ENCODE results near the gene DNAJC4. TPM values are rescaled to one million over a fixed set of nuclear protein-coding genes. Genes with fewer than 3 reads are reported as not detected.

The DNAJC4 gene
- total and polyA plus RNA-seq, 4 donors = 15.0 to 97.9 (median 26.8) TPM

GRCh38 chr11:64216879-64217278 lies 13.5 kb upstream of the DNAJC4 start:
- H3K27ac ChIP-seq (ENCODE audit: low read depth in 1 of 2, low read length in 2 of 2) = no peak overlapping the region
- intact Hi-C loops (cut with DNase I) = no loop called here
- no peaks in the 10 kb centered on the region for H3K36me3 ChIP-seq (ENCODE audit: control insufficient read depth in 1 of 2, insufficient read depth in 2 of 2, low read length in 1 of 2)
- no peaks in the 10 kb centered on the region for H3K4me1 ChIP-seq (ENCODE audit: control insufficient read depth in 1 of 2, insufficient read depth in 2 of 2, low read length in 2 of 2)
- no peak overlapping the region for H3K4me3 ChIP-seq (ENCODE audit: low read length in 2 of 2)
- H3K9me3 ChIP-seq (ENCODE audit: control insufficient read depth, low read length) = no peaks in the 10 kb centered on the region
- no peak for ATAC-seq (ENCODE audit: low FRiP score)
- H3K27me3 ChIP-seq (ENCODE audit: control insufficient read depth in 1 of 2, insufficient read depth in 2 of 2, low read length in 1 of 2) = no peaks in the 10 kb centered on the region
- WGBS, 2 donors = 86% methylated on average over 6 of the region's 6 CpGs
- no peak for DNase-seq

GRCh38 chr11:64218628-64219353 lies 11.6 kb upstream of the DNAJC4 start:
- no peak overlapping the region for H3K4me3 ChIP-seq (ENCODE audit: low read length in 2 of 2)
- intact Hi-C loops (cut with DNase I) = no loop called here
- no peaks in the 10 kb centered on the region for H3K4me1 ChIP-seq (ENCODE audit: control insufficient read depth in 1 of 2, insufficient read depth in 2 of 2, low read length in 2 of 2)
- 44% methylated on average over 9 to 11 of the region's 11 CpGs for WGBS, 2 donors
- no peaks in the 10 kb centered on the region for H3K36me3 ChIP-seq (ENCODE audit: control insufficient read depth in 1 of 2, insufficient read depth in 2 of 2, low read length in 1 of 2)
- no peaks in the 10 kb centered on the region for H3K9me3 ChIP-seq (ENCODE audit: control insufficient read depth, low read length)
- no peak overlapping the region for H3K27ac ChIP-seq (ENCODE audit: low read depth in 1 of 2, low read length in 2 of 2)
- no peak for ATAC-seq (ENCODE audit: low FRiP score)
- no peaks in the 10 kb centered on the region for H3K27me3 ChIP-seq (ENCODE audit: control insufficient read depth in 1 of 2, insufficient read depth in 2 of 2, low read length in 1 of 2)
- DNase-seq = peak in 1 of 2 donors; percentile 63

GRCh38 chr11:64219354-64219684 lies 11.0 kb upstream of the DNAJC4 start:
- no peak for ATAC-seq (ENCODE audit: low FRiP score)
- H3K4me3 ChIP-seq (ENCODE audit: low read length in 2 of 2) = no peak overlapping the region
- DNase-seq = peak in 1 of 2 donors; percentile 70
- no peaks in the 10 kb centered on the region for H3K36me3 ChIP-seq (ENCODE audit: control insufficient read depth in 1 of 2, insufficient read depth in 2 of 2, low read length in 1 of 2)
- intact Hi-C loops (cut with DNase I) = no loop called here
- WGBS, 2 donors = 80% methylated on average over 7 of the region's 7 CpGs
- H3K4me1 ChIP-seq (ENCODE audit: control insufficient read depth in 1 of 2, insufficient read depth in 2 of 2, low read length in 2 of 2) = no peaks in the 10 kb centered on the region
- H3K27me3 ChIP-seq (ENCODE audit: control insufficient read depth in 1 of 2, insufficient read depth in 2 of 2, low read length in 1 of 2) = no peaks in the 10 kb centered on the region
- H3K9me3 ChIP-seq (ENCODE audit: control insufficient read depth, low read length) = no peaks in the 10 kb centered on the region
- H3K27ac ChIP-seq (ENCODE audit: low read depth in 1 of 2, low read length in 2 of 2) = no peak overlapping the region

- Histone ChIP-seq H3K4me1 (ENCODE audit: control insufficient read depth in 1 of 2, insufficient read depth in 2 of 2, low read length in 2 of 2) (no peaks in the 10 kb centered on the region), H3K9me3 (ENCODE audit: control insufficient read depth, low read length) (no peaks in the 10 kb centered on the region), H3K27me3 (ENCODE audit: control insufficient read depth in 1 of 2, insufficient read depth in 2 of 2, low read length in 1 of 2) (no peaks in the 10 kb centered on the region), H3K4me3 (ENCODE audit: low read length in 2 of 2) (no peak overlapping the region), H3K27ac (ENCODE audit: low read depth in 1 of 2, low read length in 2 of 2) (no peak overlapping the region), H3K36me3 (ENCODE audit: control insufficient read depth in 1 of 2, insufficient read depth in 2 of 2, low read length in 1 of 2) (no peaks in the 10 kb centered on the region)
- ATAC-seq (ENCODE audit: low FRiP score) (no peak), DNase-seq (peak in 1 of 2 donors; percentile 69)
- intact Hi-C loops (cut with DNase I) = no loop called here
- 89 to 92% methylated on average over 10 of the region's 10 CpGs for WGBS, 2 donors
These were observed 10.6 kb upstream of the DNAJC4 start for GRCh38 chr11:64219755-64220154.

GRCh38 chr11:64220271-64220670 lies 10.1 kb upstream of the DNAJC4 start:
- no peaks in the 10 kb centered on the region for H3K9me3 ChIP-seq (ENCODE audit: control insufficient read depth, low read length)
- no peaks in the 10 kb centered on the region for H3K27me3 ChIP-seq (ENCODE audit: control insufficient read depth in 1 of 2, insufficient read depth in 2 of 2, low read length in 1 of 2)
- no peaks in the 10 kb centered on the region for H3K36me3 ChIP-seq (ENCODE audit: control insufficient read depth in 1 of 2, insufficient read depth in 2 of 2, low read length in 1 of 2)
- WGBS, 2 donors = 89 to 90% methylated on average over 16 to 17 of the region's 17 CpGs
- DNase-seq = peak in 1 of 2 donors; percentile 52
- H3K27ac ChIP-seq (ENCODE audit: low read depth in 1 of 2, low read length in 2 of 2) = no peak overlapping the region
- intact Hi-C loops (cut with DNase I) = no loop called here
- no peaks in the 10 kb centered on the region for H3K4me1 ChIP-seq (ENCODE audit: control insufficient read depth in 1 of 2, insufficient read depth in 2 of 2, low read length in 2 of 2)
- no peak for ATAC-seq (ENCODE audit: low FRiP score)
- no peak overlapping the region for H3K4me3 ChIP-seq (ENCODE audit: low read length in 2 of 2)

- no peaks in the 10 kb centered on the region for H3K4me1 ChIP-seq (ENCODE audit: control insufficient read depth in 1 of 2, insufficient read depth in 2 of 2, low read length in 2 of 2)
- 85 to 90% methylated on average over 14 of the region's 14 CpGs for WGBS, 2 donors
- H3K36me3 ChIP-seq (ENCODE audit: control insufficient read depth in 1 of 2, insufficient read depth in 2 of 2, low read length in 1 of 2) = no peaks in the 10 kb centered on the region
- H3K9me3 ChIP-seq (ENCODE audit: control insufficient read depth, low read length) = no peaks in the 10 kb centered on the region
- no peak overlapping the region for H3K27ac ChIP-seq (ENCODE audit: low read depth in 1 of 2, low read length in 2 of 2)
- DNase-seq (peak in 1 of 2 donors; percentile 71), ATAC-seq (ENCODE audit: low FRiP score) (no peak)
- no peaks in the 10 kb centered on the region for H3K27me3 ChIP-seq (ENCODE audit: control insufficient read depth in 1 of 2, insufficient read depth in 2 of 2, low read length in 1 of 2)
- intact Hi-C loops (cut with DNase I) = no loop called here
- no peak overlapping the region for H3K4me3 ChIP-seq (ENCODE audit: low read length in 2 of 2)
These were observed 9.6 kb upstream of the DNAJC4 start for GRCh38 chr11:64220798-64221197.

- DNase-seq = no peak
- 80 to 82% methylated on average over 9 of the region's 9 CpGs for WGBS, 2 donors
- Histone ChIP-seq H3K36me3 (ENCODE audit: control insufficient read depth in 1 of 2, insufficient read depth in 2 of 2, low read length in 1 of 2) (no peaks in the 10 kb centered on the region), H3K27ac (ENCODE audit: low read depth in 1 of 2, low read length in 2 of 2) (no peak overlapping the region), H3K4me1 (ENCODE audit: control insufficient read depth in 1 of 2, insufficient read depth in 2 of 2, low read length in 2 of 2) (no peaks in the 10 kb centered on the region), H3K27me3 (ENCODE audit: control insufficient read depth in 1 of 2, insufficient read depth in 2 of 2, low read length in 1 of 2) (no peaks in the 10 kb centered on the region), H3K9me3 (ENCODE audit: control insufficient read depth, low read length) (no peaks in the 10 kb centered on the region), H3K4me3 (ENCODE audit: low read length in 2 of 2) (no peak overlapping the region)
- no peak for ATAC-seq (ENCODE audit: low FRiP score)
- intact Hi-C loops (cut with DNase I) = no loop called here
These were observed 7.7 kb upstream of the DNAJC4 start for GRCh38 chr11:64222651-64223000.

- DNase-seq (peak; percentile 54 to 76), ATAC-seq (ENCODE audit: low FRiP score) (no peak)
- no peaks in the 10 kb centered on the region for H3K27me3 ChIP-seq (ENCODE audit: control insufficient read depth in 1 of 2, insufficient read depth in 2 of 2, low read length in 1 of 2)
- WGBS, 2 donors = 86 to 88% methylated on average over 24 of the region's 24 CpGs
- H3K27ac ChIP-seq (ENCODE audit: low read depth in 1 of 2, low read length in 2 of 2) = no peak overlapping the region
- H3K9me3 ChIP-seq (ENCODE audit: control insufficient read depth, low read length) = no peaks in the 10 kb centered on the region
- H3K4me3 ChIP-seq (ENCODE audit: low read length in 2 of 2) = no peak overlapping the region
- H3K4me1 ChIP-seq (ENCODE audit: control insufficient read depth in 1 of 2, insufficient read depth in 2 of 2, low read length in 2 of 2) = no peaks in the 10 kb centered on the region
- H3K36me3 ChIP-seq (ENCODE audit: control insufficient read depth in 1 of 2, insufficient read depth in 2 of 2, low read length in 1 of 2) = no peaks in the 10 kb centered on the region
- intact Hi-C loops (cut with DNase I) = no loop called here
These were observed 7.2 kb upstream of the DNAJC4 start for GRCh38 chr11:64223001-64223651.

Measured in aorta (tissue), 5 donors.